Lower leg skin (tissue), 3 donors: ENCODE measurements around the gene KDM5A.

Experiments used
- CTCF ChIP-seq, 3 donors: fragments of 450-650 bp; IDR thresholded peaks; one replicate each; pipeline ENCODE4 v1.5.1; 2016; ENCODE audit warnings: antibody characterized with exemption in 3 of 3, mild to moderate bottlenecking in 3 of 3, moderate library complexity in 2 of 3
- POLR2A ChIP-seq, 2 donors: fragments of 450-650 bp; IDR thresholded peaks; one replicate each; pipeline ENCODE4 v1.6.1; 2016 to 2017; ENCODE audit warnings: antibody characterized with exemption in 2 of 2, mild to moderate bottlenecking in 1 of 2, moderate library complexity in 1 of 2

DNA sequence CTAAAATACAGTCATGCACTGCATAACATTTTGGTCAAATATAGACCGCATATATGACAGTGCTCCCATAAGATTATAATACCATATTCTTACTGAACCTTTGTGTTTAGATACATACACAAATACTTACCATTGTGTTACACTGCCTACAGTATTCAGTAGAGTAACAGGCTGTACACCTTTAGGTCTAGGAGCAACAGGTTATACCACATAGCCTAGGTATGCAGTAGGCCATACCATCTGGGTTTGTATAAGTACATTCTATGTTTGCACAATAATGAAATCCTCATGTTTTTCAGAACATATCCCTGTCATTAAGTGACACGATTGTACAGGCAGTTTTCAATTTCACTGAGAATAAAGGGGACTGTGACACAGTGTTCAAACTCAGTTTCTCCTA is 22.3 kb downstream of the KDM5A start:
- no peak for TF ChIP-seq POLR2A (IDR thresholded peaks at IDR 0.05)
- TF ChIP-seq CTCF (IDR thresholded peaks at IDR 0.05) = no peak
